ENCODE data around the gene COTL1.
"Not testable (repeated sequence)": the region's sequence is repeated elsewhere in the genome, so short reads cannot be mapped to it uniquely, and the experiment has no call there.

The COTL1 gene

GRCh38 chr16:84562174-84562815 is 55.6 kb downstream of the COTL1 start:
- Mint-ChIP-seq H3K27me3 (no peaks in the 10 kb centered on the region), H3K27ac (peak overlapping the region; percentile 73), H3K9me3 (no peaks in the 10 kb centered on the region), H3K4me3 (no peak overlapping the region), H3K36me3 (ENCODE audit: low read depth) (peaks cover 64% of the 10 kb centered on the region), H3K4me1 (ENCODE audit: low read depth) (peaks cover 74% of the 10 kb centered on the region)
- intact Hi-C loops (cut with micrococcal nuclease), result loop anchor here (5.0 kb wide), 2 partner anchors 50 to 55 kb away; partner anchors contain the start of gene COTL1

- peaks cover 66% of the 10 kb centered on the region for H3K4me1 Mint-ChIP-seq (ENCODE audit: low read depth)
- peaks cover 54% of the 10 kb centered on the region for H3K36me3 Mint-ChIP-seq (ENCODE audit: low read depth)
- no peak overlapping the region for H3K4me3 Mint-ChIP-seq
- no peaks in the 10 kb centered on the region for H3K27me3 Mint-ChIP-seq
- H3K9me3 Mint-ChIP-seq, result no peaks in the 10 kb centered on the region
- H3K27ac Mint-ChIP-seq, result peak overlapping the region; percentile 73
- intact Hi-C loops (cut with micrococcal nuclease), result loop anchor here (5.0 kb wide), 2 partner anchors 49 to 56 kb away; partner anchors contain the start of gene COTL1
Measured at GRCh38 chr16:84561291-84561690, 56.6 kb downstream of the COTL1 start.

DNA sequence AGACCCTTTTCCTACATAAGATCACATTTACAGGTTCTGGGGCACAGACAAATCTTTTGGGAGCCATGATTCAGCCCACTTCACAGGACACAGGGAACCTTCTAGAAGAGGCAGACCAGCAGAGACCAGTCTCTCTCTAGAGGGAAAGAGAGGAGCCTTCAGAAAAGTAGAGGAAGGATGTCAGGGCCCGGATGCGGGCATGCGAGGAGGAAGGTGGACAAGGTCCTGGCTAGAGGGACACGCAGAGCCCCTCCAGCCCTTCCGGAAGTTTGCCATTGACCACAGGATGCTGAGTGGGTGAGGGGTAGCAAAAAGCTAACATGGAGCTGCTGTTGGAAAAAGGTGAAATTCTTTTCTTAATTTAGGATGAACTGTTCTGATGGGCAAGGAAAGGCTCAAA is 57.6 kb downstream of the COTL1 start:
- intact Hi-C loops (cut with micrococcal nuclease), result loop anchor here (5.0 kb wide), 2 partner anchors 48 to 57 kb away; partner anchors contain the start of gene COTL1
- Mint-ChIP-seq H3K9me3 (no peaks in the 10 kb centered on the region), H3K4me3 (no peak overlapping the region), H3K4me1 (ENCODE audit: low read depth) (peaks cover 56% of the 10 kb centered on the region), H3K27ac (peak overlapping the region; percentile 5), H3K27me3 (no peaks in the 10 kb centered on the region), H3K36me3 (ENCODE audit: low read depth) (peaks cover 44% of the 10 kb centered on the region)

DNA sequence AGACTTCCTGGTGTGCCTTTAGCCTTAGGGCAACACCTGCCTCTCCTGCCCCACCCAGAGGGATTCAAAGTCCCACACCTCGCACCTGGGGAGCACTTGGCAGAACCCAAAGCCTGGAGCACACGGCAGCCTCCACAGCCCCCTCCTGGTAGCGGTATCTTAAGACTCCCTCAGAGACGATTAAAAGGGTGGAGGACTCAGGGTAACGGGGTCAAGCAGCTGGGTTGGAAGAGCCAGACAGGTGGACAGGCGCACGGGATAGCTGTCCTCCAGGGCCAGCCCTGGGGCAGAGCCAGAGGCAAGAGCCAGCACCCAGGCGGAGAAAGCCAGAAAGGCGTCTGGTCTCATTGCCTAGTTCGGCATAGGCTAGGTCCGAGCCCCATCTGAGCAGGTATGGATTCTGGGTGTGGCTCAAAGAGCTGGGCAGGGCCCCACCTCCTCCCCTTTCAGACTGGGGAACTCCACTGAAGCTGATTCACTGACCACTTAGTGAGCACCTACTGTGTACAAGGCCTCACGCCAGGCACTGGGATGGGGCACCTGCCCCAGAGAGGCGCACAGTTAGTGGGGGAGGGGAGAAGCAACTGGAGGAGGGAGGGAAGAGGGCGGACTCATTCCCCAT is 58.5 kb downstream of the COTL1 start:
- H3K36me3 Mint-ChIP-seq (ENCODE audit: low read depth), result peaks cover 36% of the 10 kb centered on the region
- intact Hi-C loops (cut with micrococcal nuclease), result no loop called here
- H3K27ac Mint-ChIP-seq, result peak overlapping the region; percentile 5

GRCh38 chr16:84558850-84559249 is 59.0 kb downstream of the COTL1 start:
- peaks cover 30% of the 10 kb centered on the region for H3K36me3 Mint-ChIP-seq (ENCODE audit: low read depth)
- H3K4me3 Mint-ChIP-seq; H3K27ac Mint-ChIP-seq; H3K27me3 Mint-ChIP-seq; H3K9me3 Mint-ChIP-seq; intact Hi-C loops (cut with micrococcal nuclease): not testable (repeated sequence)
- peaks cover 47% of the 10 kb centered on the region for H3K4me1 Mint-ChIP-seq (ENCODE audit: low read depth)

More for the DNA sequence above, 58.5 kb downstream of the COTL1 start:
- H3K4me1 Mint-ChIP-seq (ENCODE audit: low read depth), result peaks cover 48% of the 10 kb centered on the region
- no peaks in the 10 kb centered on the region for H3K9me3 Mint-ChIP-seq
- H3K27me3 Mint-ChIP-seq, result no peaks in the 10 kb centered on the region
- H3K4me3 Mint-ChIP-seq, result no peak overlapping the region

DNA sequence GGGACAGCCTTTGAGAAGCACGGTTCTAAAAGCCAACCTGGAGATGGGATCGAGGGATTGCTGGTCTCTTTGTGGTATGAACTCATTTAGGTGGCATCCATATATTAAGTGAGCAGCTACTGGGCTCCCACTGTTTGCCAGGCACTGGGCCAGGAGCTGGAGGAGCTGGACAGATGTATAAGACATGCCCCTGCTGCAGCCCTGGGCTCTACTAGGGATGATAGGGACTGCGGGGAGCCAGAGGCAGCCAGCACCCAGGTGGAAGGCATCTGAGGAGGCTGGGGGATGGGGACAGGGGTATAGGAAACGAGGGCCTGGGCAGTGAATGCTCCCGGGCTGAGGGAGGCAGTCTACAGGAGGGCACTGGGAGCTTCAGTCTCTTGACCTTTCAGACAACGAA is 60.4 kb downstream of the COTL1 start:
- Mint-ChIP-seq H3K27ac (no peak overlapping the region), H3K9me3 (no peaks in the 10 kb centered on the region), H3K36me3 (ENCODE audit: low read depth) (peaks cover 20% of the 10 kb centered on the region), H3K27me3 (no peaks in the 10 kb centered on the region), H3K4me1 (ENCODE audit: low read depth) (peaks cover 36% of the 10 kb centered on the region), H3K4me3 (no peak overlapping the region)
- intact Hi-C loops (cut with micrococcal nuclease), result no loop called here

- intact Hi-C loops (cut with micrococcal nuclease), result no loop called here
- H3K27ac Mint-ChIP-seq, result no peak overlapping the region
- H3K4me1 Mint-ChIP-seq (ENCODE audit: low read depth), result peaks cover 36% of the 10 kb centered on the region
- no peaks in the 10 kb centered on the region for H3K9me3 Mint-ChIP-seq
- no peak overlapping the region for H3K4me3 Mint-ChIP-seq
- no peaks in the 10 kb centered on the region for H3K27me3 Mint-ChIP-seq
- H3K36me3 Mint-ChIP-seq (ENCODE audit: low read depth), result peaks cover 20% of the 10 kb centered on the region
Measured at GRCh38 chr16:84557059-84557458, 60.8 kb downstream of the COTL1 start.

- intact Hi-C loops (cut with micrococcal nuclease), result no loop called here
- Mint-ChIP-seq H3K36me3 (ENCODE audit: low read depth) (peaks cover 6% of the 10 kb centered on the region), H3K27me3 (no peaks in the 10 kb centered on the region), H3K4me3 (no peak overlapping the region), H3K4me1 (ENCODE audit: low read depth) (peaks cover 32% of the 10 kb centered on the region), H3K27ac (no peak overlapping the region), H3K9me3 (no peaks in the 10 kb centered on the region)
Measured at GRCh38 chr16:84555418-84556196, 62.3 kb downstream of the COTL1 start.

GRCh38 chr16:84554627-84555328 is 63.1 kb downstream of the COTL1 start:
- no peaks in the 10 kb centered on the region for H3K27me3 Mint-ChIP-seq
- H3K4me3 Mint-ChIP-seq, result no peak overlapping the region
- no peaks in the 10 kb centered on the region for H3K36me3 Mint-ChIP-seq (ENCODE audit: low read depth)
- H3K4me1 Mint-ChIP-seq (ENCODE audit: low read depth), result peaks cover 25% of the 10 kb centered on the region
- intact Hi-C loops (cut with micrococcal nuclease), result no loop called here
- H3K27ac Mint-ChIP-seq, result no peak overlapping the region
- H3K9me3 Mint-ChIP-seq, result no peaks in the 10 kb centered on the region

DNA sequence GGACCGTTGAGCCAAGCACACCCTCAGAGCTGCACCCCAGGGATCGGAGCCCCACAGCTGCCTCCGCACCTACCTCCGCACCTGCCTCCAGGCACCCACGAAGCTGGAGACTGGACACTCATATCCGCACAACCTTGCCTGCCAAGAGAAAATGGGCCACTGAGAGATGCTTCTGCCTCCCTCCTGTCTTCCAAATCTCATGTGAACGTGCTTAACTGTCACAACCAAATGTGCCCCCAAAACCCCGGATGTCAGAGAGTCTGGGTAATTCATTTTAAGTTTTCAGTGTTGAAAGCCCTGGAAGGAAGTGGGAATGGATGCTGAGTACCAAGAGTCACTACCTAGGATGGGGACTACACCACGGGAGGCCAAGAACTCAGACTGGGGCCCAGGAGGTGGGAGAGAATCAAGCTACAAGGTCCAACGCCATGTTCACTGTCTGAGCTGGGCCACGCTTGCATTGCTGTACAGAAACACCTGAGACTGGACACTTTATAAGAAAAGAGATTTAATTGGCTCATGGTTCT is 63.9 kb downstream of the COTL1 start:
- H3K27ac Mint-ChIP-seq, result no peak overlapping the region
- no peaks in the 10 kb centered on the region for H3K9me3 Mint-ChIP-seq
- peaks cover 3% of the 10 kb centered on the region for H3K27me3 Mint-ChIP-seq
- H3K4me1 Mint-ChIP-seq (ENCODE audit: low read depth), result peaks cover 26% of the 10 kb centered on the region
- no peak overlapping the region for H3K4me3 Mint-ChIP-seq
- no peaks in the 10 kb centered on the region for H3K36me3 Mint-ChIP-seq (ENCODE audit: low read depth)
- intact Hi-C loops (cut with micrococcal nuclease), result no loop called here

DNA sequence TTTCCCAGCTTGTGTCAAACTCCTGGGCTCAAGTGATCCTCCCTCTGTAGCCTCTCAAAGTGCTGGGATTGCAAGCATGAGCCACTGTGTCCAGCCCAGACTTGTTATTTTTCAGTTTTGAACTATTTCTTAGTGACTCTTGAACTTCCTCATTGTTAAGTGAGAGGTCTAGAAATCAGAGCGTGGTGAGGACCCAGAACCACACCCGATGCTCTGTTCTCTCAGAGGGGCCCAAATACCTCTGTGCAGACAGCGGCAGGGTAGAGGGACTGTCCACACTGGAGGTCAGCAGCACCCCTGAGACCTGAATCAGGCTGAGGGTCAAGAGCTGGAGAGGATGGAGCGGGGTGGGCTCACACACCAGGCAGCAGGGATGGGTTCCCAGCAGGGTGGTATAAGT is 65.7 kb downstream of the COTL1 start:
- H3K36me3 Mint-ChIP-seq (ENCODE audit: low read depth), result no peaks in the 10 kb centered on the region
- no peak overlapping the region for H3K4me3 Mint-ChIP-seq
- H3K27me3 Mint-ChIP-seq, result peaks cover 4% of the 10 kb centered on the region
- intact Hi-C loops (cut with micrococcal nuclease), result no loop called here
- peaks cover 26% of the 10 kb centered on the region for H3K4me1 Mint-ChIP-seq (ENCODE audit: low read depth)
- H3K27ac Mint-ChIP-seq, result peak overlapping the region; percentile 21
- H3K9me3 Mint-ChIP-seq, result no peaks in the 10 kb centered on the region

GRCh38 chr16:84550096-84550495 is 67.8 kb downstream of the COTL1 start:
- H3K9me3 Mint-ChIP-seq, result no peaks in the 10 kb centered on the region
- intact Hi-C loops (cut with micrococcal nuclease), result no loop called here
- no peak overlapping the region for H3K4me3 Mint-ChIP-seq
- H3K36me3 Mint-ChIP-seq (ENCODE audit: low read depth), result no peaks in the 10 kb centered on the region
- peaks cover 15% of the 10 kb centered on the region for H3K27me3 Mint-ChIP-seq
- no peak overlapping the region for H3K27ac Mint-ChIP-seq
- H3K4me1 Mint-ChIP-seq (ENCODE audit: low read depth), result peaks cover 26% of the 10 kb centered on the region

GRCh38 chr16:84548971-84549844 is 68.7 kb downstream of the COTL1 start:
- peaks cover 24% of the 10 kb centered on the region for H3K27me3 Mint-ChIP-seq
- no peak overlapping the region for H3K4me3 Mint-ChIP-seq
- no peak overlapping the region for H3K27ac Mint-ChIP-seq
- intact Hi-C loops (cut with micrococcal nuclease), result no loop called here
- peaks cover 29% of the 10 kb centered on the region for H3K4me1 Mint-ChIP-seq (ENCODE audit: low read depth)
- no peaks in the 10 kb centered on the region for H3K36me3 Mint-ChIP-seq (ENCODE audit: low read depth)
- no peaks in the 10 kb centered on the region for H3K9me3 Mint-ChIP-seq

All from dendritic cell treated with granulocyte-macrophage colony-stimulating factor and Interleukin-4, amounts not matched to agents 40 ng/mL and 50 ng/mL, for 4 days (primary cell).